ENCODE results near the gene HIVEP2.
A peak's percentile ranks its signal among the peaks of the same experiment; 100 is the strongest.

Gene HIVEP2

DNA sequence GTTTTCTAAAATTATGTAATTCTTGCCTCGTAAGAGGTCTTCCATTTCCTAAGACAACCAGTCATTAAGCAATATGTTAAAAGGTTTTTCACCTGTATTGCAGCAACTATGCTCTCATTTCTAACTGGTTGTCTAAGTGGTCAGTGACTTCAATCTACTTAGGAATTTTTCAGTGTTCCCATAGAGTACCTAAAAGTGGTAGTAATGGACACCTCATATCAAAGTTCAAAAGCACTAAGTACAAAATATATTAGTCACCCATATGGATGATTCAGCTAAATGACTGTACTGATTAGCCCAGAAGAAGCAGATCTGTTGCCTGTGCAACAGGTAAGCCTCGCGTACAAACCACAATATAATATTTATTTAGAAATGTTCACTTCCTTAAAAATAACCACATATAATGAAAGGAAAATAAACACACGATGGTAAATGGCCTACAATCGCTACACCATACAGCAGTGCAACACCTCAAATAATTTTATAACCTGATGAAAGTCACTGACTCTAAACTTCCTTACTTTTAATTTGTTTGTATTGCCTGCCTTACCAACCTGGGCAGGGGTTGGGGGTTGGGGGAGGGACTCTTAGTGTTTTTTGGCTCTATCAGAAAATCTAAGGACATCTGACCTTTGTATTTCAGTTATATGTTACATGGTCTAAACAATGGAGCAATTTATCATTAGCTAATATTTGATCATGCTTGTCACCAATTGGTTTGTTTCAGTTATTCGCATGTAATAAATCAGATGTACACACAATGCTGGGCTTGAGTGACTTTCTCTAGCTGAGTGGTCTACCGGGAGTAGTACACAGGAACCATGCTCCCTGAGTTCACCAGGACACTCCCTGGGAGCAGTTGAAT lies 105.9 kb downstream of the HIVEP2 start:
- no peak for DNase-seq

DNA sequence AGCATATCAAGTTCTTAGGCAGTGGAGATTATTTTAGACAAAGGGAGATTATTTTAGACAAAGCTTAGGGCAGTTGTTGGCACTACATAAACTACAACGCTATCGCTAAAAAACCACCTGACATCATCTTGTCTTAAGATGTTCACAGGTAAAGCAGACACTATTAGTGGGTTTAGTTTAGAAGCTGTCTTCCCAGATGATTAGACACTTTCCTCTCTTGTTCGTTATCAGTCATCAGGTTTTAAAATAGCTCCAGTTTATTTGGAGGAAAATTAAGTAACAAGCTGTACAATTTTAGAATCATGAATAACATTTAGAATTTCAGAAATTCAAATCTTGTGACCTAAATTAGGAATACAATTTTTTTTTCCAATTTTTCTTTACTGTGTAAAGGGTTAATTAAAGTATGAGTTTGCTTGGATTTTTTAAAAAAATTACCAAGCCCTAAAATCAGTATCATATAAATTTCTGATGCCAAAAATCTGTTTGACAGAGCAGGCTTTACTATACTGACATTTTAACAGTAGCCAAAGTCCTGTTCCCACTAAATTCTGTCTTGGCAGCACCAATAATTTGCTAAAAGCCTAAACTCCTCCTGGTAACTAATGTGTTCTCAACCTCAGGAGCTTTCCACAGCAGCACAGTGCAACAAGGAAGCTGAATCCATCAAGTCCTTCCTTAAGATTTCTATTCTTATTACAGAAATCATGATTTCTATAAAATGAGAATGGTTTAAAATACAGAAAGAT lies 109.0 kb downstream of the HIVEP2 start:
- DNase-seq, result no peak

GRCh38 chr6:142834853-142835252 lies 110.1 kb downstream of the HIVEP2 start:
- DNase-seq, result no peak

GRCh38 chr6:142833798-142834197 lies 111.2 kb downstream of the HIVEP2 start:
- no peak for DNase-seq

DNA sequence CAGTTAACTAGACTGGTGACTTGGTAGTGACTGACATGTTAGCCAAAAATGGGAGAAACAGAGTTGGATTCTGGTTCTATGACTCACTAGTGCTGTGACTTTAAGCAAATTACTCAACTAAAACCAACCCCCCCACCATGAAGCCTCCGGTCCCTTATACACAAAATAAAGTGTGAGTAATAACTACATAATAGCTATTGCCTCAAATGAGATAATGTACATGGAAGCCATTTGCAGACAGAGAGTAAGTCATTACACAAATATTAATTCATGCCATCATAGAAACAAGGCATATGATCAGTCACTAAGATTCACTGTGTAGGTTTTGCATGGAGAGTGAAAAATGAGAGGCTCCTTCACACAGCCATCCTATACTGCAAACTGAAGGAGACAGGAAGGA lies 111.9 kb downstream of the HIVEP2 start:
- peak; percentile 45 for DNase-seq

- DNase-seq, result no peak
Observed at GRCh38 chr6:142830807-142831206, 114.2 kb downstream of the HIVEP2 start.

GRCh38 chr6:142830116-142830710 lies 114.8 kb downstream of the HIVEP2 start:
- DNase-seq, result no peak

DNA sequence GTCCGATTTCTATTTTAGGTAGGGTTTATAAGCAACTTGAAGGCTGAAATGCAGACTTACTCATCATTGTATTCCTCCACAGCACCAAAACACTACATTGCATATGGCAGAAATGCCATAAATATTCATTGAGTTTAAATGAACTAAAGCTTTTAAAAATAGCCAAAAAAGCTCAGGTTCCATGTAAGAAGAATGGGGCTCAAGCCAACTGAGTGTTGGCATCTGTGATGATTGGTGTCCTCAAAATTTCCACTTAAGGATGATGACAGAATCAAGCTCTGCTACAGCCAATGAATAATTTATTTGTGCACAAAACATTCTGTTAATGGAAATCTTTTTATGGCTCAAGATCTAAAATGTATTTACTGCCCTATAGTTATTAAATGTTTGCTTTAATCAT lies 115.4 kb downstream of the HIVEP2 start:
- no peak for DNase-seq

DNA sequence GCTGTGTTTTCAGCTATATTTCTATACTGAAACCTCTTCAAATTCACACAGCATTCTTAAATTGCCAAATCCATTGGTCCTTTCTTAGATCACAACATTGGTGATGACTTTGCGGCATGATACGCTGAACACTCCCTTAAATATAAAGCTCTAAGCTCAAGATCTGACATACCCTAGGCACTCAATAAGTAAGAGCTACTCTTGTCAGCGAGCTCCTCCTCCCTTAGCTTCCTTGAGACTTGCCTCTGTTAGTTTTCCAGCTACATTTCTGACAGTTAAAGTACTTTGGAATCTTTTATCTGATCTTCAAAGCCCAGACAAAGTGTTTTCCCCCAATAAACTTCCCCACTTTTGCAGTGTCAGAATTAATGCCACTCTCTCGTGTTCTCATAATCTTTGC lies 117.0 kb downstream of the HIVEP2 start:
- DNase-seq, result no peak

DNA sequence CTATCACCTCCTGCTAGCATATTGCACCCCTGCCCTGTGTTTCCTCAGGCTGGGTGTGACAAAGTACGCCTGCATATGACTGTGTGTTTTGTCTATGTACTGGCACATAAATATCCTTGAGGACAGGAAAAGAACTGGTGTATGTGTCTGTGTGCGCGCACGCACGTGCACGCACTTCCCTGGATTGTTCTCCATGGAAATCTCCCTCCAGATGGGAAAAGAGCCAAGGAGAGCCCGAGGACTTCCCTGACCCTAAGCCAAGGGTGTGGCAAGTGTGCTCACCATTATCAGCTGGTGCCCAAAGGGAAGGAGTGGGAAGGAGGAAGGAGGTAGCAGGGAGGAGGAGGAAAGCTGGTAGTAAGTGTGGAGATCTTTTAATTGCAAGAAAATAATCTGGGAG lies 117.6 kb downstream of the HIVEP2 start:
- DNase-seq, result no peak

- no peak for DNase-seq
Observed at GRCh38 chr6:142825760-142826159, 119.2 kb downstream of the HIVEP2 start.

DNA sequence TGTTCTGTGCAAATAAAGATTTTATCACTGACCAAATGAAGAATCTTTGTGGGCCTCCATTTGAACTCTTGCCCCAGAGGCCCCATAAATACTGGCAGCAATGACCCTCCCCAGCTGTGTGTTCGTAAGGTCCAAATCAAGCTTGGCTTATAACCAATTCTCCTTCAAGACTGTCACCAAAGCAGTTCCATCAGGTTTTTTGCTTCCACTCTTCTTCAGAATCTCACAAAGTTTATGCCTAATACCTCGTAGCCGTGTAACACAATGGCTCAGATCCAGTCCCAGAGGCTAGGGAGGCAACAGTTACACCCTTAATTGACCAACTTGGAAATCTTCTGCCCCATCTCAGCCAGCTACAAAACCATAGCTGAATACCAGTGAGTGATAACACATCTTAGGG lies 120.5 kb downstream of the HIVEP2 start:
- DNase-seq, result no peak

GRCh38 chr6:142823256-142823902 lies 121.6 kb downstream of the HIVEP2 start:
- DNase-seq, result no peak

GRCh38 chr6:142822842-142823241 lies 122.1 kb downstream of the HIVEP2 start:
- DNase-seq, result no peak

GRCh38 chr6:142822383-142822782 lies 122.6 kb downstream of the HIVEP2 start:
- no peak for DNase-seq

DNA sequence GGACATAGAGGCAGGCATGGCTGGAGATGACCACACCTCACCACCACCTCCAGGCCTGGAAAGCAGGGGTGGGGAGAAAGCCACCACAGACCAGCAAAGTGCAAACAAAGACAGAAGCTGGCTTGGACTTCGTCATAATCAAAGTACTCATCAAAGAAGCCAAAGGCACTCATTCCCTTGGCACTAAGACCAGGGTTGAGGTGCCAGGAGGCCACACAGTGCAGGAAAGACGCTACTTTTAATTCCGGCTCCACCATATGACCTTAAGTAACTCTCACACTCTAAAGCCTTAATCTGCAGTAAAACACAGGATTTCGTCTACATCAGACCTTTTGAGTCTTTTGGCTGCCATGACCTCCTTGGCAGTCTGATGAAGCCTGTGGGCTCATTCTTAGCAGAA lies 123.1 kb downstream of the HIVEP2 start:
- DNase-seq, result no peak

DNA sequence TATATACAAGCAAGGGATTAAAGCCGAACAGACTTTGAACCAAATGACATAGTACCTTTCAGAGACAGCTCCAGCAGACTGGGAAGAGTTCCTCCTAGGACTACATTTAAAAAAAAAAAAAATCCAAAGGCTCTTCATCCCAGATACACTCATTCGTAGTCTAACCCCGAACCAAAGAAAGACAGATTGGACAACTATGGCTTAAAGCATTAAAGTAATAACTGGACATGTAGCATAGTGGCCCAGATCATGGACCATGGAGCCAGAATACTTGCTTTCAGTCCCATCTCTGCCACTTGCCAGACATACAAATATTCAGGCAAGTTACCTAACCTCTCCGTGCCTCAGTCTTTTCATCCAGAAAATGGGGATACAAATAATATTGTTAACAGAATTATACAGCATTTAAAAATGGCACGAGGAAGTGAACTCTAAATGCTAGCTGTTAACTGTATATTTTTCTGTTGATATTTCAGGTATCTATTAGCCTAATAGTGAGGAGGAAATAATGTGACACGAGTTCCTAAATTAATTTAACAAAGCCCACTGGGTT lies 123.7 kb downstream of the HIVEP2 start:
- no peak for DNase-seq

DNA sequence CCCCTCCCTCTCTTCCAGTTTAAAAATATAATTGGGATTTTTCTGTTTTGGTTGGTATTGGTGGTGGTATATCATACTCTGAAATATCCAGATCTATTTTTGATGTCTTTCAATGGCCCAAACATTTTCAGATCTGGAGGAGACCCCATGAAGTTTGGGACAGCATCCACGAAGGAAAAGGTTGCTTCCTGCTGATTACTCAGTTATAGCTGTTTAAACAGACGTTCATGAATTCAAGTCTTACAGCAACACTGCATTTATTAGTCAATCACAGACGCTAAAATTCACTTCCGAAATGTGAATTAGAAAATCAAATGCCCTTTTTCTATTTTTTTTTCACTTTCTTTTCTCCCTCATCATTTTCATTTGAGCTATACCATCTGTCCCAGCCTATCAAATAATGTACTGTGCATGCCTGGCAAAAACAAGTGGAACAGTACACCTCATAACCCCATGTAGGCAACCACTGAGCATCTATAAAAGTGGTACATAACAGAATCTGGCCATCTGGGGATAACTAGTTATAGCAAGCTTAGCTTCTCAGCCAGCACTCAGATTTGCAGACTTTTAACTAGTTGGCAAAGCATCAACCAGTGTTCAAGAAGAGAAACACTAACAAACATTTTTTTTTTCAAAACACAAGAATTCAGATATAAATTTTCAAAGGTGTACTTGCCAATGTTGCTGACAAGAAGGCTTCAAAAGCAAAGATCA lies 124.5 kb downstream of the HIVEP2 start:
- no peak for DNase-seq

GRCh38 chr6:142819603-142820337 lies 125.2 kb downstream of the HIVEP2 start:
- DNase-seq, result peak; percentile 45

DNA sequence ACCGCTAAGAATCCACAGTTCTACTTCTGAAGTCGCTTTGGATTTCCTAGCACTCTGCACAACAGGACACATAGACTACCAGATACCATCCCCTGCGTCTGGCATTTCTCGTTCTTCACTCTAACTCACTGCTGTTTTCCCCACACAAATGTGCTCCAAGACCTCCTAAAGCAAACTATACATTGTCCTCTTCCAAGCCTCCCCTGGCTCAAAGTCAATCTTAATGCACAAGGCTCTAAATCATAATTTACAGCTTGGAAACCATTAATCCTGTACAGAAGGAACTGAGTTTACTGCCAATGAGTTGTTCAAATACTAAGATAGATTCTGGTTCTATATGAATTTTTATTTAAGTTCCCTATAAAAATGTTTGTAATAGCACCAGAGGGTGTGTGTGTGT lies 128.5 kb downstream of the HIVEP2 start:
- no peak for DNase-seq

DNA sequence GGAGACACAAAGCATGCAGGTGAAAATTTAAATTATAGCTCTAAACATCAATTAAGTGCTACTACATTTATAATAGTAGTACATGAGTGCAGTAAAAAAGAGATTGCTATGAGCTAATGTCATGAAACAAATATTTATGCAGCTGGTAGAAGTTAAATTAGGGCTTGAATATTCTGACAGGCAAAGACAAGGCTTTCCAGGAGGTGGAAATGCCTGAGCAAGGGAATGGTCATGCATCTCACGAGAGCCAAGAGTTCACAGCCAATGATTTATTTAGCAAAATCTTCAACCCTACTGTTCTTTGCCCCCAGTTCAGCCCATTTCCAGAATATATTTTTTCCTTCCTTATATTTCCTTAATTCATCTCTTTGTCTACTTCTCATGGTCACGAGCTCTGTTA lies 128.9 kb downstream of the HIVEP2 start:
- no peak for DNase-seq

DNA sequence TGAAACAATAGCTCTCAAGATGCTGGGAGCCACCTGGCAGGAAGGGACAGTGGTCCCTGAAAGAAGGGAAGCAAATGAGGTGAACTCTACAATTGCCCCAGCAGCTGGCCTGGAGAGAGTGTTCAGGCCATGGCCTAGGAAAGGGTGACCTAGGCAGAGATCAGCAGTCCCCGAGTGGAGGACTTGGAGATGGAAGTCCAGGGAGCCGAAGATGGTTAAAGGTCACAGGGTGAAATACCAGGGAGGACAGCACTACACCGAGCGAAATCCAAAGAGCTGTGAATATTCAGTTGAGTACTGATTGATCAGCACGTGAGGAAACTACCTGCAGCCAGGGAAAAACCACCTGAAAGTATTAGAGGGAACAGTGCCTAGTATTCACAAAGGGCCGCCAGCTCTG lies 133.1 kb downstream of the HIVEP2 start:
- no peak for DNase-seq

All from activated naive CD4-positive, alpha-beta T cell treated with Interleukin-2 at 50 U/mL for 16 hours (primary cell).